H1 (cell line): Measurements from ENCODE around the gene HSD17B1. TPM values are rescaled to one million over a fixed set of nuclear protein-coding genes. Genes with fewer than 3 reads are reported as not detected.

ENCODE experiments used
- CTCF ChIA-PET: fragments of 300-600 bp; sonication (Branson Sonifier 250); formaldehyde crosslinking; loops from one replicate; lab custom pipeline; 2021; ENCODE audit not compliant: partially characterized antibody; lab: Charles Lee
- POLR2A ChIA-PET: fragments of 300-600 bp; sonication (Branson Sonifier 250); formaldehyde crosslinking; loops from one replicate; lab custom pipeline; 2021; ENCODE audit warnings: inconsistent platforms; ENCODE audit not compliant: partially characterized antibody; lab: Charles Lee
- DNase-seq, 2 experiments: peaks; one replicate each; pipeline versions ENCODE4 v3.0.0 to v3.0.0-alpha.2; 2010 to 2022; ENCODE audit warnings: low spot score in 2 of 2, low read depth in 1 of 2, mixed read lengths in 1 of 2
- FAIRE-seq: peaks from 2 replicates; lab custom pipeline; 2011; peaks lifted over from hg19 to GRCh38; lab: Jason Lieb, UNC
- H2AFZ ChIP-seq: 2 replicates; pipeline ENCODE4 v1.8.1; 2012; ENCODE audit warnings: low read length, inconsistent platforms
- H2AK5ac ChIP-seq: 2 replicates; pipeline ENCODE4 v1.6.1; 2013; ENCODE audit warnings: low read depth, low read length
- H2BK120ac ChIP-seq: replicated peaks from 2 replicates; pipeline ENCODE3; 2013; ENCODE audit warnings: low read depth, low read length, inconsistent platforms
- H2BK12ac ChIP-seq: 2 replicates; pipeline ENCODE4 v1.6.1; 2013; ENCODE audit warnings: low read depth, low read length
- H2BK15ac ChIP-seq: 2 replicates; pipeline ENCODE4 v1.6.1; 2013; ENCODE audit warnings: low read length
- H2BK20ac ChIP-seq: 2 replicates; pipeline ENCODE4 v1.6.1; 2013; ENCODE audit warnings: low read length
- H2BK5ac ChIP-seq: 2 replicates; pipeline ENCODE4 v1.6.1; 2013; ENCODE audit warnings: low read depth, low read length
- H3K14ac ChIP-seq: 2 replicates; pipeline ENCODE4 v1.6.1; 2013; ENCODE audit warnings: inconsistent platforms; ENCODE audit not compliant: insufficient read length
- H3K18ac ChIP-seq: 2 replicates; pipeline ENCODE4 v1.6.1; 2013; ENCODE audit warnings: low read length; ENCODE audit errors: extremely low read depth
- H3K23ac ChIP-seq: 2 replicates; pipeline ENCODE4 v1.6.1; 2013; ENCODE audit warnings: inconsistent platforms; ENCODE audit not compliant: insufficient read length
- H3K23me2 ChIP-seq: 2 replicates; pipeline ENCODE4 v1.6.1; 2013; ENCODE audit warnings: low read depth, low read length
- H3K27ac ChIP-seq: 2 replicates; pipeline ENCODE4 v1.6.1; 2011; ENCODE audit warnings: low read depth, low read length, inconsistent platforms
- H3K27me3 ChIP-seq, 4 experiments: replicated peaks in 1 of 4; 1 replicate in 1 of 4; 2 replicates in 3 of 4; pipeline versions ENCODE4 v1.6.1 to v1.8.1; 2011 to 2013; ENCODE audit warnings: low read length in 3 of 4, mild to moderate bottlenecking in 3 of 4, inconsistent platforms in 2 of 4, mixed read lengths in 2 of 4, moderate library complexity in 1 of 4; ENCODE audit not compliant: control insufficient read depth in 3 of 4, insufficient read depth in 3 of 4; ENCODE audit errors: extremely low read depth in 1 of 4
- H3K36me3 ChIP-seq, 4 experiments: 2 replicates each; pipeline versions ENCODE4 v1.6.1 to v1.8.1; 2011 to 2013; ENCODE audit warnings: mild to moderate bottlenecking in 4 of 4, low read length in 3 of 4, moderate library complexity in 2 of 4, control low read depth in 1 of 4, inconsistent platforms in 1 of 4; ENCODE audit not compliant: insufficient read depth in 4 of 4, control insufficient read depth in 2 of 4
- H3K4ac ChIP-seq: replicated peaks from 2 replicates; pipeline ENCODE3; 2013; ENCODE audit warnings: low read length, low read depth, mixed read lengths, inconsistent platforms; ENCODE audit not compliant: insufficient read length
- H3K4me1 ChIP-seq, 4 experiments: replicated peaks in 1 of 4; 1 replicate in 1 of 4; 2 replicates in 3 of 4; pipeline versions ENCODE4 v1.6.1 to v1.8.1; 2011 to 2013; ENCODE audit warnings: low read length in 3 of 4, inconsistent platforms in 2 of 4, mixed read lengths in 1 of 4; ENCODE audit not compliant: insufficient read depth in 4 of 4, control insufficient read depth in 3 of 4
- H3K4me2 ChIP-seq, 2 experiments: 2 replicates each; pipeline versions ENCODE4 v1.6.1 to v1.8.1; 2011 to 2013; ENCODE audit warnings: low read depth in 2 of 2, low read length in 2 of 2, control low read depth in 1 of 2, inconsistent platforms in 1 of 2, mild to moderate bottlenecking in 1 of 2; ENCODE audit not compliant: insufficient read depth in 1 of 2
- H3K4me3 ChIP-seq, 4 experiments: fragments of 200-600, 300-600 bp in 1 of 4; sonication (generic), shearing (Covaris generic), sonication (Bioruptor Twin) in 1 of 4; 2 replicates each; pipeline versions ENCODE4 v1.5.1 to v1.8.1; 2011 to 2016; ENCODE audit warnings: low read length in 4 of 4, low read depth in 3 of 4, control low read depth in 2 of 4, inconsistent platforms in 2 of 4, mild to moderate bottlenecking in 2 of 4, mixed read lengths in 1 of 4, moderate library complexity in 1 of 4; ENCODE audit not compliant: insufficient read depth in 2 of 4; ENCODE audit errors: extremely low read depth in 1 of 4
- H3K56ac ChIP-seq: replicated peaks from 2 replicates; pipeline ENCODE3; 2013; ENCODE audit warnings: low read depth, mild to moderate bottlenecking, mixed read lengths, low read length, inconsistent platforms; ENCODE audit not compliant: insufficient read length
- H3K79me1 ChIP-seq: 2 replicates; pipeline ENCODE4 v1.6.1; 2013; ENCODE audit warnings: low read depth, low read length, control low read depth
- H3K79me2 ChIP-seq, 2 experiments: 2 replicates each; pipeline versions ENCODE4 v1.6.1 to v1.8.1; 2012 to 2013; ENCODE audit warnings: low read length in 2 of 2, mild to moderate bottlenecking in 2 of 2, inconsistent platforms in 1 of 2; ENCODE audit not compliant: insufficient read depth in 2 of 2, control insufficient read depth in 1 of 2
- H3K9ac ChIP-seq, 4 experiments: replicated peaks in 1 of 4; 1 replicate in 1 of 4; 2 replicates in 3 of 4; pipeline versions ENCODE4 v1.6.1 to v1.8.1; 2011 to 2013; ENCODE audit warnings: low read depth in 3 of 4, low read length in 3 of 4, control low read depth in 2 of 4, mild to moderate bottlenecking in 2 of 4, moderate library complexity in 2 of 4, inconsistent platforms in 1 of 4; ENCODE audit errors: extremely low read depth in 1 of 4
- H3K9me3 ChIP-seq, 2 experiments: 2 replicates each; pipeline versions ENCODE4 v1.6.1 to v1.8.1; 2012 to 2013; ENCODE audit warnings: mild to moderate bottlenecking in 2 of 2, moderate library complexity in 2 of 2, control low read depth in 1 of 2, inconsistent platforms in 1 of 2, low read depth in 1 of 2, low read length in 1 of 2, mixed read lengths in 1 of 2; ENCODE audit not compliant: insufficient read depth in 2 of 2
- H4K20me1 ChIP-seq, 2 experiments: replicated peaks in 1 of 2; 2 replicates each; pipeline versions ENCODE3 to v1.8.1; 2011 to 2013; ENCODE audit warnings: inconsistent platforms in 2 of 2, low read length in 2 of 2, mild to moderate bottlenecking in 1 of 2; ENCODE audit not compliant: insufficient read depth in 2 of 2, control insufficient read depth in 1 of 2
- H4K5ac ChIP-seq: 2 replicates; pipeline ENCODE4 v1.6.1; 2013; ENCODE audit warnings: low read length, low read depth, mixed read lengths, inconsistent platforms; ENCODE audit not compliant: insufficient read length
- H4K8ac ChIP-seq: 2 replicates; pipeline ENCODE4 v1.8.0; 2013; ENCODE audit warnings: mild to moderate bottlenecking, moderate library complexity, low read length, inconsistent platforms; ENCODE audit not compliant: insufficient read depth; ENCODE audit errors: extremely low read depth
- H4K91ac ChIP-seq: replicated peaks from 2 replicates; pipeline ENCODE3; 2013; ENCODE audit warnings: low read length, mixed read lengths, inconsistent platforms; ENCODE audit not compliant: insufficient read length
- CREB1 ChIP-seq: IDR thresholded peaks from 2 replicates; pipeline ENCODE4 v1.6.1; 2012; ENCODE audit warnings: inconsistent platforms
- PHF8 ChIP-seq: fragments of 200-600 bp; sonication (generic); conservative IDR thresholded peaks from 2 replicates; pipeline ENCODE4 v1.7.1; 2012; ENCODE audit warnings: low read depth, mild to moderate bottlenecking, inconsistent platforms, low read length, moderate library complexity
- POLR2A ChIP-seq, 2 experiments: IDR thresholded peaks; 1 replicate in 1 of 2; 2 replicates in 1 of 2; pipeline ENCODE4 v1.6.1; 2011; ENCODE audit warnings: low read depth in 2 of 2, low read length in 2 of 2, mild to moderate bottlenecking in 2 of 2; ENCODE audit errors: control extremely low read depth in 1 of 2
- POLR2AphosphoS5 ChIP-seq: IDR thresholded peaks from 2 replicates; pipeline ENCODE4 v1.6.1; 2011; ENCODE audit warnings: low read depth, low read length
- SP4 ChIP-seq: IDR thresholded peaks from 2 replicates; pipeline ENCODE4 v1.6.1; 2012; ENCODE audit warnings: low read length, inconsistent platforms
- SRF ChIP-seq: IDR thresholded peaks from 2 replicates; pipeline ENCODE4 v1.6.1; 2011; ENCODE audit warnings: mild to moderate bottlenecking, low read depth, low read length, moderate library complexity
- TAF1 ChIP-seq: IDR thresholded peaks from 2 replicates; pipeline ENCODE4 v1.6.1; 2011; ENCODE audit warnings: mild to moderate bottlenecking, low read depth, low read length
- TCF12 ChIP-seq: IDR thresholded peaks from 2 replicates; pipeline ENCODE4 v1.6.1; 2011; ENCODE audit warnings: low read depth, mild to moderate bottlenecking, low read length
- WGBS, 2 experiments: shearing (Covaris generic) in 1 of 2; methylation state at CpG; one replicate each; pipeline versions ENCODE4 v1.1.6 to v1.1.7; 2013 to 2015; ENCODE audit warnings: low lambda C conversion rate in 2 of 2, mixed read lengths in 2 of 2, inconsistent platforms in 1 of 2, low coverage in 1 of 2, missing lambda C conversion rate in 1 of 2; ENCODE audit not compliant: insufficient replicate concordance in 2 of 2, insufficient coverage in 1 of 2, insufficient read length in 1 of 2; ENCODE audit errors: extremely low coverage in 1 of 2, missing lambda C conversion rate in 1 of 2; 5-methylcytosine and 5-hydroxymethylcytosine counted together
- polyA plus RNA-seq, 7 experiments: library from polyadenylated mRNA; depleted of rRNA in 3 of 7; stranded (reverse) in 5 of 7; unstranded in 2 of 7; fragments of >200 nt in 5 of 7; fragments of 200-250 nt in 2 of 7; gene quantifications; 1 replicate in 5 of 7; 2 replicates in 1 of 7; 4 replicates in 1 of 7; pipeline versions ENCODE4 v1.2.1 to v1.2.3, GENCODE V29; 2011 to 2013; ENCODE audit warnings: missing spikeins in 2 of 7, mixed read lengths in 2 of 7
- total RNA-seq: library from RNA; stranded (reverse); fragmentation: NEBNext Ultra II Directional; extraction: Animal tissue kit (Norgen Biotek cat#: 25700); gene quantifications from 2 replicates; pipeline ENCODE4 v1.2.1, GENCODE V29; 2021

HSD17B1 gene
- total and polyA plus RNA-seq, 2 of the 8 experiments (the other 6 are each of a cell fraction or from before 2014, with no cell fraction given), result 0.88 to 1.0 TPM

DNA sequence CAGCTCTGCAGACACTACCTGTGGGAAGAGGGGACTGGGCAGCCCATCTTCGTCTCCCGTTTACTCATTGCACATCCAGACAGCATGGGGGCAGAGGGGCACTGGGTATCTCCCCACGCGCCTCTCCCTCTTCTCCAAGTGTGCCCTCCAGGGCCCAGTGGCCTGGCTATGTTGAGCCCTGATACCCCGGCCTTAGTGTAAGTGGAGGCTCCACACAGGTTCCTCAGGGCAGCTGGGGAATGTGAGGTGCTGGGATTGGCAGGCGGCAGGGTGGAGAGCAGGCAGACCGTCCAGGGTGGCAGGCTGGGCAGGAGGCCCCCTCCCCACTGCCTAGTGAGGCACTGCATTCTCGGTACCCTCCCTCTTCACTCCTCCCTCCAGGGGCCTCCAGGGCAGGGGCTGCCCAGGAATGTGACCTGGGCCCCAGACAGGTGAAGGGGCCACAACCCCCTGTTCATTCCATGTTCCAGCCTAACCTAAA lies 29.9 kb upstream of the HSD17B1 start:
- H4K5ac ChIP-seq, result no peak overlapping the region
- no peaks in the 10 kb centered on the region; a peak in 3 of 7 replicates for H3K27me3 ChIP-seq
- H3K79me1 ChIP-seq, result no peaks in the 10 kb centered on the region
- H3K14ac ChIP-seq, result no peak overlapping the region
- H3K36me3 ChIP-seq, result peaks cover 3 to 9% (median 5%) of the 10 kb centered on the region in 4 experiments; a peak in 5 of 8 replicates
- H3K4ac ChIP-seq, result no peak overlapping the region
- no peaks in the 10 kb centered on the region for H3K9me3 ChIP-seq
- H2BK120ac ChIP-seq, result no peak overlapping the region
- no peak overlapping the region for H4K91ac ChIP-seq
- H2BK15ac ChIP-seq, result no peak overlapping the region
- no peak overlapping the region for H2AK5ac ChIP-seq
- no peak overlapping the region for H2BK12ac ChIP-seq
- ChIA-PET CTCF (interaction anchor here (2.0 kb wide), 1 partner anchor 81 kb away, joined by 5 read pairs; no protein-coding TSS in a partner anchor), POLR2A (interaction anchor here (0.7 to 0.9 kb wide), 2 partner anchors 11 to 15 kb away, joined by 3 read pairs; no protein-coding TSS in a partner anchor)
- peaks cover 2 to 7% of the 10 kb centered on the region in 2 experiments for H4K20me1 ChIP-seq
- no peak overlapping the region for H3K23ac ChIP-seq
- no peak overlapping the region for H2BK20ac ChIP-seq
- H3K23me2 ChIP-seq, result no peaks in the 10 kb centered on the region
- H2AFZ ChIP-seq, result no peak overlapping the region
- H3K27ac ChIP-seq, result no peak overlapping the region
- H3K4me1 ChIP-seq, result peaks cover 6 to 18% (median 15%) of the 10 kb centered on the region in 4 experiments
- H2BK5ac ChIP-seq, result no peak overlapping the region
- H4K8ac ChIP-seq, result no peak overlapping the region
- H3K9ac ChIP-seq, result no peak overlapping the region
- DNase-seq (no peak), FAIRE-seq (no peak)
- H3K79me2 ChIP-seq, result no peaks in the 10 kb centered on the region
- H3K4me2 ChIP-seq, result no peak overlapping the region
- no peak overlapping the region for H3K56ac ChIP-seq
- H3K4me3 ChIP-seq, result no peak overlapping the region
- TF ChIP-seq PHF8, result no peak
- TF ChIP-seq POLR2AphosphoS5, result 0 out of 2 replicates have a peak, but pooled peaks have one; percentile 32
- no peak for TF ChIP-seq TAF1
- no peak for TF ChIP-seq SRF
- TF ChIP-seq SP4, result no peak
- no peak for TF ChIP-seq CREB1
- TF ChIP-seq POLR2A (IDR thresholded peaks at IDR 0.05; ENCODE audit: control extremely low read depth in 1 of 2, low read depth in 2 of 2, low read length in 2 of 2), result no peak
- TF ChIP-seq TCF12, result no peak
- 88% methylated on average over 6 of the region's 8 CpGs; no CpG with 5 or more reads in 1 of the 2 experiments for WGBS, 2 experiments
- H3K18ac ChIP-seq, result no peak overlapping the region
